ENCODE measurements around the gene STRN4. TPM values are rescaled to one million over a fixed set of nuclear protein-coding genes. Genes with fewer than 3 reads are reported as not detected.

Gene STRN4
- polyA plus RNA-seq, 1 experiment, result 48.1 TPM

- Histone ChIP-seq H3K27ac (ENCODE audit: low read depth, low read length) (no peak overlapping the region), H3K4me3 (ENCODE audit: low read depth, low read length) (no peak overlapping the region), H3K27me3 (ENCODE audit: control insufficient read depth, insufficient read depth, low read length) (no peaks in the 10 kb centered on the region), H3K9me3 (ENCODE audit: control insufficient read depth, insufficient read depth, low read length) (no peaks in the 10 kb centered on the region)
- TF ChIP-seq CTCF (IDR thresholded peaks at IDR 0.05; ENCODE audit: low read depth, low read length), result peak; percentile 78
- DNase-seq (ENCODE audit: low read depth, low spot score), result no peak
- CTCF ChIA-PET, result interaction anchor here (0.6 to 3.1 kb wide), 7 partner anchors 10 to 243 kb away, joined by 3 to 18 read pairs (median 5); no protein-coding TSS in a partner anchor
- POLR2A ChIA-PET, result no interaction called here
These were observed 2.3 kb upstream of the STRN4 start for GRCh38 chr19:46748325-46749109.

- Histone ChIP-seq H3K27me3 (ENCODE audit: control insufficient read depth, insufficient read depth, low read length) (no peaks in the 10 kb centered on the region), H3K9me3 (ENCODE audit: control insufficient read depth, insufficient read depth, low read length) (no peaks in the 10 kb centered on the region), H3K27ac (ENCODE audit: low read depth, low read length) (peak within 1 kb of the TSS; percentile 47), H3K4me3 (ENCODE audit: low read depth, low read length) (peak within 1 kb of the TSS; percentile 89)
- TF ChIP-seq CTCF (IDR thresholded peaks at IDR 0.05; ENCODE audit: low read depth, low read length), result no peak
- DNase-seq (ENCODE audit: low read depth, low spot score), result no peak
- POLR2A ChIA-PET, result no interaction called here
- CTCF ChIA-PET, result no interaction called here
These were observed 549 bp downstream of the STRN4 start, which contains the start of gene FKRP for GRCh38 chr19:46745521-46746280. Gene FKRP (plus strand): TSS chr19:46746057. CDS start chr19:46755451, 9,394 bp downstream.

- H3K27ac ChIP-seq (ENCODE audit: low read depth, low read length), result no peak overlapping the region
- POLR2A ChIA-PET, result no interaction called here
- CTCF ChIA-PET, result no interaction called here
- H3K4me3 ChIP-seq (ENCODE audit: low read depth, low read length), result peak overlapping the region; percentile 89
- H3K9me3 ChIP-seq (ENCODE audit: control insufficient read depth, insufficient read depth, low read length), result no peaks in the 10 kb centered on the region
- TF ChIP-seq CTCF (IDR thresholded peaks at IDR 0.05; ENCODE audit: low read depth, low read length), result no peak
- no peak for DNase-seq (ENCODE audit: low read depth, low spot score)
- H3K27me3 ChIP-seq (ENCODE audit: control insufficient read depth, insufficient read depth, low read length), result no peaks in the 10 kb centered on the region
These were observed 1.2 kb downstream of the STRN4 start for GRCh38 chr19:46745030-46745429.

GRCh38 chr19:46744005-46744691, 2.1 kb downstream of the STRN4 start:
- POLR2A ChIA-PET, result interaction anchor here (0.7 kb wide), 1 partner anchor 41 kb away, joined by 3 read pairs; no protein-coding TSS in a partner anchor
- no peak for TF ChIP-seq CTCF (IDR thresholded peaks at IDR 0.05; ENCODE audit: low read depth, low read length)
- no peak overlapping the region for H3K27ac ChIP-seq (ENCODE audit: low read depth, low read length)
- CTCF ChIA-PET, result interaction anchor here (1.5 kb wide), 1 partner anchor 15 kb away, joined by 5 read pairs; no protein-coding TSS in a partner anchor
- no peaks in the 10 kb centered on the region for H3K27me3 ChIP-seq (ENCODE audit: control insufficient read depth, insufficient read depth, low read length)
- H3K9me3 ChIP-seq (ENCODE audit: control insufficient read depth, insufficient read depth, low read length), result no peaks in the 10 kb centered on the region
- no peak for DNase-seq (ENCODE audit: low read depth, low spot score)
- H3K4me3 ChIP-seq (ENCODE audit: low read depth, low read length), result peak overlapping the region; percentile 89

Measured in AG04450 (cell line).